Left ventricle myocardium inferior (tissue), 1 donor: ENCODE results near the gene BAIAP2L2. TPM values are rescaled to one million over a fixed set of nuclear protein-coding genes. Genes with fewer than 3 reads are reported as not detected.

ENCODE experiments used
- DNase-seq: peaks from one replicate; pipeline ENCODE4 v3.0.0-alpha.2; 2020
- H3K27ac ChIP-seq: fragments of 200-600 bp; replicated peaks from 2 replicates; pipeline ENCODE4 v1.8.0; 2021
- H3K27me3 ChIP-seq: fragments of 200-600 bp; 2 replicates; pipeline ENCODE4 v1.8.0; 2021; ENCODE audit warnings: low read depth
- H3K36me3 ChIP-seq: fragments of 200-600 bp; 2 replicates; pipeline ENCODE4 v1.8.0; 2021
- H3K4me1 ChIP-seq: fragments of 200-600 bp; 2 replicates; pipeline ENCODE4 v1.8.0; 2021
- H3K4me3 ChIP-seq: fragments of 200-600 bp; 2 replicates; pipeline ENCODE4 v1.8.0; 2021; ENCODE audit warnings: mild to moderate bottlenecking, moderate library complexity
- H3K9me3 ChIP-seq: fragments of 200-600 bp; replicated peaks from 2 replicates; pipeline ENCODE4 v1.8.0; 2021
- CTCF ChIP-seq: fragments of 200-600 bp; IDR thresholded peaks from 2 replicates; pipeline ENCODE4 v1.8.0; 2021; ENCODE audit warnings: antibody characterized with exemption, mild to moderate bottlenecking, borderline replicate concordance
- intact Hi-C: fragments of 100-400 bp; cut with micrococcal nuclease; formaldehyde crosslinking; loops from one replicate; pipeline ENCODE4 v1.11.0; 2022
- total RNA-seq: library from RNA; stranded (reverse); fragmentation: NEBNext Ultra II Directional; extraction: Animal tissue kit (Norgen Biotek cat#: 25700); gene quantifications from one replicate; pipeline ENCODE4 v1.2.1, GENCODE V29; 2021
- donor health status: DM: no; HTN: yes; CAD: no; lungs with severe emphysema.

BAIAP2L2 gene
- total RNA-seq, 1 donor from 2014 or later, result 0.16 TPM

- no peak for TF ChIP-seq CTCF
- Histone ChIP-seq H3K36me3 (no peaks in the 10 kb centered on the region), H3K27ac (no peak overlapping the region), H3K9me3 (no peaks in the 10 kb centered on the region), H3K27me3 (no peaks in the 10 kb centered on the region), H3K4me3 (no peak overlapping the region), H3K4me1 (peaks cover 10% of the 10 kb centered on the region)
- intact Hi-C loops, result no loop called here
- DNase-seq, result no peak
Measured at GRCh38 chr22:38098410-38099249, 11.9 kb downstream of the BAIAP2L2 start.

GRCh38 chr22:38097557-38098409 lies 12.7 kb downstream of the BAIAP2L2 start:
- intact Hi-C loops, result no loop called here
- Histone ChIP-seq H3K9me3 (no peaks in the 10 kb centered on the region), H3K4me1 (peaks cover 10% of the 10 kb centered on the region), H3K27ac (no peak overlapping the region), H3K4me3 (no peak overlapping the region), H3K36me3 (no peaks in the 10 kb centered on the region), H3K27me3 (no peaks in the 10 kb centered on the region)
- TF ChIP-seq CTCF, result peak; percentile 31
- no peak for DNase-seq

- no peaks in the 10 kb centered on the region for H3K27me3 ChIP-seq
- H3K4me3 ChIP-seq, result no peak overlapping the region
- no peaks in the 10 kb centered on the region for H3K9me3 ChIP-seq
- H3K27ac ChIP-seq, result no peak overlapping the region
- intact Hi-C loops, result no loop called here
- no peak for TF ChIP-seq CTCF
- DNase-seq, result no peak
- no peaks in the 10 kb centered on the region for H3K36me3 ChIP-seq
- peaks cover 10% of the 10 kb centered on the region for H3K4me1 ChIP-seq
Measured at GRCh38 chr22:38097058-38097457, 13.4 kb downstream of the BAIAP2L2 start.

GRCh38 chr22:38089474-38089851 lies 21.0 kb downstream of the BAIAP2L2 start:
- no peak for DNase-seq
- Histone ChIP-seq H3K4me3 (peak overlapping the region; percentile 49), H3K36me3 (no peaks in the 10 kb centered on the region), H3K9me3 (no peaks in the 10 kb centered on the region), H3K27ac (no peak overlapping the region), H3K27me3 (peaks cover 21% of the 10 kb centered on the region), H3K4me1 (peaks cover 6% of the 10 kb centered on the region)
- TF ChIP-seq CTCF, result no peak
- intact Hi-C loops, result no loop called here

- H3K27me3 ChIP-seq, result peaks cover 21% of the 10 kb centered on the region
- no peaks in the 10 kb centered on the region for H3K9me3 ChIP-seq
- peak overlapping the region; percentile 49 for H3K4me3 ChIP-seq
- peak; percentile 30 for DNase-seq
- no peak overlapping the region for H3K27ac ChIP-seq
- intact Hi-C loops, result no loop called here
- H3K36me3 ChIP-seq, result no peaks in the 10 kb centered on the region
- TF ChIP-seq CTCF, result no peak
- H3K4me1 ChIP-seq, result peaks cover 6% of the 10 kb centered on the region
Measured at GRCh38 chr22:38088629-38089473, 21.6 kb downstream of the BAIAP2L2 start.
